HepG2 (cell line): Measurements from ENCODE around the gene USP27X. TPM values are rescaled to one million over a fixed set of nuclear protein-coding genes. Genes with fewer than 3 reads are reported as not detected.

Experiments
- ATAC-seq: fragments of 200-7000 bp; cut with Tn5 transposase; 3 replicates; pipeline ENCODE4 v1.9.1; 2020; ENCODE audit warnings: mild to moderate bottlenecking, moderate library complexity
- BruUV-seq: library from RNA; stranded (reverse); fragments of 400-500 nt; replicated peaks from 2 replicates; lab custom pipeline; 2021; lab: Mats Ljungman, UMichigan
- CTCF ChIA-PET: fragments of 300-600 bp; formaldehyde crosslinking; extraction: SDS; loops from one replicate; lab custom pipeline; 2021; ENCODE audit warnings: low total read pairs, inconsistent platforms, low intra/inter-chr PET ratio; lab: Yijun Ruan, JAX
- POLR2A ChIA-PET: fragments of 350-600 bp; sonication (Branson Sonifier 250); formaldehyde crosslinking; loops from one replicate; lab custom pipeline; 2020; ENCODE audit warnings: antibody characterized with exemption, inconsistent platforms; lab: Yijun Ruan, JAX
- DNase-seq: peaks from one replicate; pipeline ENCODE4 v3.0.0-alpha.2; 2015; ENCODE audit warnings: low spot score
- FAIRE-seq: peaks from 3 replicates; lab custom pipeline; 2011; peaks lifted over from hg19 to GRCh38; lab: Jason Lieb, UNC
- H2AFZ ChIP-seq: one replicate; pipeline ENCODE4 v1.6.1; 2011; ENCODE audit warnings: low read length, inconsistent platforms
- H3K27ac ChIP-seq: fragments of 300-600 bp; 3 replicates; pipeline ENCODE4 v1.8.0; 2011; ENCODE audit warnings: mixed run types, mild to moderate bottlenecking, mixed read lengths, low read length, inconsistent platforms; ENCODE audit not compliant: insufficient read depth; ENCODE audit errors: extremely low read length
- H3K27me3 ChIP-seq, 2 experiments: fragments of 200-600 bp in 1 of 2; 2 replicates in 1 of 2; 3 replicates in 1 of 2; pipeline versions ENCODE4 v1.6.0 to v1.8.0; 2011; ENCODE audit warnings: low read length in 2 of 2, mild to moderate bottlenecking in 2 of 2, moderate library complexity in 2 of 2, inconsistent platforms in 1 of 2; ENCODE audit not compliant: insufficient read depth in 2 of 2, control insufficient read depth in 1 of 2
- H3K36me3 ChIP-seq, 2 experiments: fragments of 200-600 bp in 1 of 2; replicated peaks in 1 of 2; 2 replicates in 1 of 2; 3 replicates in 1 of 2; pipeline versions ENCODE4 v1.5.1 to v1.8.0; 2011; ENCODE audit warnings: low read length in 2 of 2, inconsistent platforms in 1 of 2; ENCODE audit not compliant: insufficient read depth in 2 of 2, control insufficient read depth in 1 of 2
- H3K4me1 ChIP-seq: 2 replicates; pipeline ENCODE4 v1.5.1; 2012; ENCODE audit warnings: low read length, inconsistent platforms; ENCODE audit not compliant: insufficient read depth
- H3K4me2 ChIP-seq: 2 replicates; pipeline ENCODE4 v1.6.0; 2011; ENCODE audit warnings: low read depth, low read length, inconsistent platforms
- H3K4me3 ChIP-seq, 3 experiments: fragments of 200-600 bp in 1 of 3; sonication (generic), shearing (Covaris generic) in 1 of 3; replicated peaks in 1 of 3; 2 replicates each; pipeline ENCODE4 v1.5.1; 2011 to 2016; ENCODE audit warnings: low read length in 3 of 3, inconsistent platforms in 2 of 3, low read depth in 2 of 3, mild to moderate bottlenecking in 2 of 3, control low read depth in 1 of 3, mixed read lengths in 1 of 3; ENCODE audit not compliant: insufficient read depth in 1 of 3
- H3K79me2 ChIP-seq: one replicate; pipeline ENCODE4 v1.6.1; 2011; ENCODE audit warnings: low read length, inconsistent platforms; ENCODE audit not compliant: insufficient read depth
- H3K9ac ChIP-seq: 2 replicates; pipeline ENCODE4 v1.6.0; 2011; ENCODE audit warnings: mild to moderate bottlenecking, low read depth, low read length, inconsistent platforms; ENCODE audit not compliant: insufficient read depth
- H3K9me3 ChIP-seq: 2 replicates; pipeline ENCODE4 v1.5.1; 2012; ENCODE audit warnings: mild to moderate bottlenecking, low read length
- H4K20me1 ChIP-seq: 2 replicates; pipeline ENCODE4 v1.6.0; 2011; ENCODE audit warnings: inconsistent platforms, mild to moderate bottlenecking, low read length, moderate library complexity; ENCODE audit not compliant: insufficient read depth
- CBFB ChIP-seq: sonication (generic); formaldehyde crosslinking; IDR thresholded peaks from 2 replicates; pipeline ENCODE4 v1.4.0; 2020; ENCODE audit warnings: missing genetic modification reagents
- CREM ChIP-seq, 2 experiments: sonication (generic) in 1 of 2; formaldehyde crosslinking in 1 of 2; IDR thresholded peaks; 2 replicates each; pipeline versions ENCODE4 v1.4.0 to v1.6.1; 2016 to 2020; ENCODE audit warnings: antibody characterized with exemption in 1 of 2, mild to moderate bottlenecking in 1 of 2, missing genetic modification reagents in 1 of 2
- HES4 ChIP-seq: sonication (generic); formaldehyde crosslinking; IDR thresholded peaks from 2 replicates; pipeline ENCODE4 v1.9.0; 2021; ENCODE audit warnings: mild to moderate bottlenecking, missing genetic modification reagents, borderline replicate concordance
- NR2F6 ChIP-seq, 2 experiments: IDR thresholded peaks; 2 replicates each; pipeline ENCODE4 v1.6.1; 2016; ENCODE audit warnings: antibody characterized with exemption in 1 of 2, mild to moderate bottlenecking in 1 of 2
- SALL1 ChIP-seq: sonication (generic); formaldehyde crosslinking; IDR thresholded peaks from 2 replicates; pipeline ENCODE4 v1.8.0; 2022; ENCODE audit warnings: mild to moderate bottlenecking, missing genetic modification reagents
- SKI ChIP-seq: fragments of 450-650 bp; IDR thresholded peaks from one replicate; pipeline ENCODE4 v1.6.1; 2018; ENCODE audit warnings: mild to moderate bottlenecking; ENCODE audit not compliant: partially characterized antibody
- ZFY ChIP-seq: sonication (generic); formaldehyde crosslinking; IDR thresholded peaks from 2 replicates; pipeline ENCODE4 v1.4.0; 2020; ENCODE audit warnings: missing genetic modification reagents
- ZNF17 ChIP-seq: sonication (generic); formaldehyde crosslinking; IDR thresholded peaks from 2 replicates; pipeline ENCODE4 v1.5.0; 2020; ENCODE audit warnings: mild to moderate bottlenecking, missing genetic modification reagents
- ZNF563 ChIP-seq: sonication (generic); formaldehyde crosslinking; IDR thresholded peaks from 2 replicates; pipeline ENCODE4 v1.8.0; 2022; ENCODE audit warnings: mild to moderate bottlenecking, moderate library complexity, missing genetic modification reagents
- WGBS: methylation state at CpG from one replicate; pipeline ENCODE4 v1.1.6; 2017; ENCODE audit warnings: low lambda C conversion rate; 5-methylcytosine and 5-hydroxymethylcytosine counted together
- in situ Hi-C: cut with HindIII; loops from 2 replicates; pipeline ENCODE4 v1.10.0; 2017; ENCODE audit warnings: low pct_unique_long_range_greater_than_20kb; ENCODE audit not compliant: extremely low pct_ligation_motif_present
- intact Hi-C: fragments of 100-400 bp; cut with micrococcal nuclease; formaldehyde crosslinking; loops from one replicate; pipeline ENCODE4 v1.10.0; 2022; ENCODE audit not compliant: unreplicated experiment
- polyA plus RNA-seq, 8 experiments: library from polyadenylated mRNA; depleted of rRNA in 3 of 8; stranded (reverse) in 7 of 8; unstranded in 1 of 8; fragments of >200 nt; fragmentation: Illumina TruSeq in 4 of 8; extraction: Trizol in 4 of 8; gene quantifications; 2 replicates each; pipeline versions ENCODE4 v1.2.1 to v1.2.3, GENCODE V29; 2011 to 2016; ENCODE audit warnings: low read depth in 4 of 8, missing spikeins in 1 of 8, mixed read lengths in 1 of 8; ENCODE audit not compliant: insufficient read depth in 1 of 8
- total RNA-seq, 5 experiments: library from RNA; depleted of rRNA; stranded (reverse); fragments of >200 nt; fragmentation: Illumina TruSeq; extraction: Trizol; gene quantifications; 2 replicates each; pipeline ENCODE4 v1.2.3, GENCODE V29; 2016; ENCODE audit warnings: low read depth in 1 of 5
- TF ChIP-seq, protein P1 (sequence below): sonication (generic); formaldehyde crosslinking; IDR thresholded peaks from 2 replicates; pipeline ENCODE4 v1.5.0; 2020; ENCODE audit warnings: missing genetic modification reagents, mild to moderate bottlenecking, borderline replicate concordance
- TF ChIP-seq, protein P2 (sequence below): sonication (generic); formaldehyde crosslinking; IDR thresholded peaks from 2 replicates; pipeline ENCODE4 v1.4.0; 2020; ENCODE audit warnings: missing genetic modification reagents
- TF ChIP-seq, protein P3 (sequence below): sonication (generic); formaldehyde crosslinking; IDR thresholded peaks from 2 replicates; pipeline ENCODE4 v1.5.0; 2020; ENCODE audit warnings: missing genetic modification reagents
- TF ChIP-seq, protein P4 (sequence below): sonication (generic); formaldehyde crosslinking; conservative IDR thresholded peaks from 2 replicates; pipeline ENCODE4 v1.8.0; 2022; ENCODE audit warnings: missing genetic modification reagents

Gene USP27X
- total and polyA plus RNA-seq, 2 of the 13 experiments (the other 11 are each of a cell fraction or from before 2014, with no cell fraction given), result 7.2 to 9.7 TPM

DNA sequence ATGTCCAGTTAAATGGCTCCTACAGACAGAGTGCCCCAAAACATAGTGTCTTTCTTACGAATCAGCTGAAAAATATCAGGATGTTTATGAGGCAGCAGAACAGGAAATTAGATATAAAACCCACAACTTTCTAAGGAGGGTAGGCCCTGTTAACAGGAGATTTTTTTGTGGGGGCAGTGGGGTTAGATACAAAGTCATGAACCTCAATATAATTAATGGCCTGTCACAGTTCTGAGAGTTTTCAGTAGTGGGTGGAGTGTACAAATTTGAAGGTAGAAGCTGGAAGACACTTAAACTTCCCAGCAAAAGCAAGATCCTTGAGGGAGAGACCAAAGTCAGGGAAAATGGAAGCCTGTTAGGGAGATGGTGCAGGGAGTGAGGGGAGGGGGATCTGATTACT, 32.8 kb upstream of the USP27X start:
- in situ Hi-C loops, result no loop called here
- WGBS, result 95% methylated on average over 1 of the region's 1 CpG

DNA sequence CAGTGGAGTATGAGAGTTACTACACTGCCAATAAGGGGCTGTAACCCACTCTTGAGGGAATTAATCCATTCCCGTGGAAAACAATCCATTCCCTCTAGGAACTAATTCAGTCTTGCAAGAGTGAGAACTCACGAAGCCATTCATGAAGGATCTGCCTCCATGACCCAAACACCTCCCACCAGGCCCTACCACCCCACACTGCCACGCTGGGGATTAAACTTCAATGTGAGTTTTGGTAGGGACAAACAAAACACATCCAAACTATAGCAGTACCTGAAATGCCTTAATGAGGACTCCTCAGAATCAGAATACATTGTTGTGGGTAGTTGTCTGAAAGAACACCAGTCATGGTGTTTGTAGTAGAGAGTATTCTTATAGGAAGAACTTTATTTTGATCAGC, 31.0 kb upstream of the USP27X start:
- ATAC-seq (no peak), FAIRE-seq (no peak), DNase-seq (no peak)
- 94% methylated on average over 2 of the region's 3 CpGs for WGBS
- H3K4me2 ChIP-seq, result no peak overlapping the region
- no peaks in the 10 kb centered on the region for H3K79me2 ChIP-seq
- H3K36me3 ChIP-seq, result no peaks in the 10 kb centered on the region
- no peak overlapping the region for H3K9ac ChIP-seq
- no peaks in the 10 kb centered on the region for H3K9me3 ChIP-seq
- intact Hi-C loops (no loop called here), in situ Hi-C loops (no loop called here)
- ChIA-PET CTCF (no interaction called here), POLR2A (no interaction called here)
- no peaks in the 10 kb centered on the region for H4K20me1 ChIP-seq
- H3K4me3 ChIP-seq, result no peak overlapping the region
- no peak overlapping the region for H2AFZ ChIP-seq
- BruUV-seq, result no TSS peak
- no peaks in the 10 kb centered on the region for H3K27me3 ChIP-seq
- peaks cover 16% of the 10 kb centered on the region for H3K4me1 ChIP-seq
- H3K27ac ChIP-seq, result no peak overlapping the region
- TF ChIP-seq, protein P1, sequence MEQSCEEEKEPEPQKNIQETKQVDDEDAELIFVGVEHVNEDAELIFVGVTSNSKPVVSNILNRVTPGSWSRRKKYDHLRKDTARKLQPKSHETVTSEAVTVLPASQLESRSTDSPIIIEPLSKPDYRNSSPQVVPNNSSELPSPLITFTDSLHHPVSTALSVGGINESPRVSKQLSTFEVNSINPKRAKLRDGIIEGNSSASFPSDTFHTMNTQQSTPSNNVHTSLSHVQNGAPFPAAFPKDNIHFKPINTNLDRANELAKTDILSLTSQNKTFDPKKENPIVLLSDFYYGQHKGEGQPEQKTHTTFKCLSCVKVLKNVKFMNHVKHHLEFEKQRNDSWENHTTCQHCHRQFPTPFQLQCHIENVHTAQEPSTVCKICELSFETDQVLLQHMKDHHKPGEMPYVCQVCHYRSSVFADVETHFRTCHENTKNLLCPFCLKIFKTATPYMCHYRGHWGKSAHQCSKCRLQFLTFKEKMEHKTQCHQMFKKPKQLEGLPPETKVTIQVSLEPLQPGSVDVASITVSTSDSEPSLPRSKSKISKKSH (CRISPR knock-in tag), result no peak
- TF ChIP-seq ZFY (no peak), NR2F6 (IDR thresholded peaks at IDR 0.05) (no peak), NR2F6 (CRISPR knock-in tag; IDR thresholded peaks at IDR 0.05) (no peak), ZNF563 (CRISPR knock-in tag) (no peak), CBFB (CRISPR knock-in tag) (no peak), CREM (IDR thresholded peaks at IDR 0.05) (no peak), CREM (CRISPR knock-in tag; IDR thresholded peaks at IDR 0.05) (no peak), SKI (no peak)
- TF ChIP-seq, protein P2, sequence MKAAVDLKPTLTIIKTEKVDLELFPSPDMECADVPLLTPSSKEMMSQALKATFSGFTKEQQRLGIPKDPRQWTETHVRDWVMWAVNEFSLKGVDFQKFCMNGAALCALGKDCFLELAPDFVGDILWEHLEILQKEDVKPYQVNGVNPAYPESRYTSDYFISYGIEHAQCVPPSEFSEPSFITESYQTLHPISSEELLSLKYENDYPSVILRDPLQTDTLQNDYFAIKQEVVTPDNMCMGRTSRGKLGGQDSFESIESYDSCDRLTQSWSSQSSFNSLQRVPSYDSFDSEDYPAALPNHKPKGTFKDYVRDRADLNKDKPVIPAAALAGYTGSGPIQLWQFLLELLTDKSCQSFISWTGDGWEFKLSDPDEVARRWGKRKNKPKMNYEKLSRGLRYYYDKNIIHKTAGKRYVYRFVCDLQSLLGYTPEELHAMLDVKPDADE (CRISPR knock-in tag), result no peak
- TF ChIP-seq, protein P3, sequence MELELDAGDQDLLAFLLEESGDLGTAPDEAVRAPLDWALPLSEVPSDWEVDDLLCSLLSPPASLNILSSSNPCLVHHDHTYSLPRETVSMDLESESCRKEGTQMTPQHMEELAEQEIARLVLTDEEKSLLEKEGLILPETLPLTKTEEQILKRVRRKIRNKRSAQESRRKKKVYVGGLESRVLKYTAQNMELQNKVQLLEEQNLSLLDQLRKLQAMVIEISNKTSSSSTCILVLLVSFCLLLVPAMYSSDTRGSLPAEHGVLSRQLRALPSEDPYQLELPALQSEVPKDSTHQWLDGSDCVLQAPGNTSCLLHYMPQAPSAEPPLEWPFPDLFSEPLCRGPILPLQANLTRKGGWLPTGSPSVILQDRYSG, result no peak
- TF ChIP-seq, protein P4, sequence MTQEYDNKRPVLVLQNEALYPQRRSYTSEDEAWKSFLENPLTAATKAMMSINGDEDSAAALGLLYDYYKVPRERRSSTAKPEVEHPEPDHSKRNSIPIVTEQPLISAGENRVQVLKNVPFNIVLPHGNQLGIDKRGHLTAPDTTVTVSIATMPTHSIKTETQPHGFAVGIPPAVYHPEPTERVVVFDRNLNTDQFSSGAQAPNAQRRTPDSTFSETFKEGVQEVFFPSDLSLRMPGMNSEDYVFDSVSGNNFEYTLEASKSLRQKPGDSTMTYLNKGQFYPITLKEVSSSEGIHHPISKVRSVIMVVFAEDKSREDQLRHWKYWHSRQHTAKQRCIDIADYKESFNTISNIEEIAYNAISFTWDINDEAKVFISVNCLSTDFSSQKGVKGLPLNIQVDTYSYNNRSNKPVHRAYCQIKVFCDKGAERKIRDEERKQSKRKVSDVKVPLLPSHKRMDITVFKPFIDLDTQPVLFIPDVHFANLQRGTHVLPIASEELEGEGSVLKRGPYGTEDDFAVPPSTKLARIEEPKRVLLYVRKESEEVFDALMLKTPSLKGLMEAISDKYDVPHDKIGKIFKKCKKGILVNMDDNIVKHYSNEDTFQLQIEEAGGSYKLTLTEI, result no peak

More for the DNA sequence above, 32.8 kb upstream of the USP27X start:
- H4K20me1 ChIP-seq, result no peaks in the 10 kb centered on the region
- no peak overlapping the region for H3K27ac ChIP-seq
- H3K4me3 ChIP-seq, result no peak overlapping the region
- no peaks in the 10 kb centered on the region for H3K27me3 ChIP-seq
- H3K36me3 ChIP-seq, result no peaks in the 10 kb centered on the region
- FAIRE-seq (no peak), DNase-seq (no peak), ATAC-seq (no peak)
- no TSS peak for BruUV-seq
- TF ChIP-seq ZNF17 (CRISPR knock-in tag) (no peak), SALL1 (CRISPR knock-in tag) (no peak), HES4 (CRISPR knock-in tag) (no peak)
- no peaks in the 10 kb centered on the region for H3K9me3 ChIP-seq
- no peaks in the 10 kb centered on the region for H3K79me2 ChIP-seq
- no peak overlapping the region for H3K9ac ChIP-seq
- intact Hi-C loops, result no loop called here
- no peak overlapping the region for H2AFZ ChIP-seq
- no peak overlapping the region for H3K4me2 ChIP-seq
- H3K4me1 ChIP-seq, result peaks cover 32% of the 10 kb centered on the region
- ChIA-PET CTCF (no interaction called here), POLR2A (interaction anchor here (1.2 kb wide), 1 partner anchor 32 kb away, joined by 3 read pairs; the partner anchor contains the start of gene USP27X)
